Endothelial cell of umbilical vein (primary cell): ENCODE results near the gene REG1A. TPM values are rescaled to one million over a fixed set of nuclear protein-coding genes. Genes with fewer than 3 reads are reported as not detected.

ENCODE experiments used
- BruUV-seq: library from RNA; stranded (reverse); fragments of 400-500 nt; replicated peaks from 2 replicates; lab custom pipeline; 2021; lab: Mats Ljungman, UMichigan
- CTCF ChIA-PET: fragments of 300-600, 350-600 bp; sonication (Branson Sonifier 250); formaldehyde crosslinking; loops from one replicate; lab custom pipeline; 2021; ENCODE audit warnings: antibody characterized with exemption, inconsistent platforms; lab: Charles Lee
- POLR2A ChIA-PET: fragments of 300-600, 350-600 bp; sonication (Branson Sonifier 250); formaldehyde crosslinking; loops from one replicate; lab custom pipeline; 2021; ENCODE audit warnings: antibody characterized with exemption, inconsistent platforms; lab: Charles Lee
- DNase-seq: peaks from one replicate; pipeline ENCODE4 v3.0.0-alpha.2; 2011; ENCODE audit warnings: low read depth, low spot score
- FAIRE-seq: peaks from 2 replicates; lab custom pipeline; 2011; peaks lifted over from hg19 to GRCh38; lab: Jason Lieb, UNC
- H2AFZ ChIP-seq: 2 replicates; pipeline ENCODE4 v1.6.0; 2012; ENCODE audit warnings: low read depth, low read length, control low read depth, inconsistent platforms
- H3K27ac ChIP-seq: 2 replicates; pipeline ENCODE4 v1.5.1; 2011; ENCODE audit warnings: low read depth, mild to moderate bottlenecking, control low read depth, low read length, moderate library complexity; ENCODE audit not compliant: insufficient read depth
- H3K27me3 ChIP-seq, 2 experiments: 2 replicates each; pipeline versions ENCODE4 v1.6.0 to v1.6.1; 2011; ENCODE audit warnings: low read length in 2 of 2, mixed read lengths in 1 of 2; ENCODE audit not compliant: control insufficient read depth in 2 of 2, insufficient read depth in 2 of 2
- H3K36me3 ChIP-seq, 2 experiments: 2 replicates in 1 of 2; 3 replicates in 1 of 2; pipeline ENCODE4 v1.5.1; 2011; ENCODE audit warnings: low read length in 2 of 2, mild to moderate bottlenecking in 1 of 2, moderate library complexity in 1 of 2; ENCODE audit not compliant: control insufficient read depth in 2 of 2, insufficient read depth in 2 of 2; ENCODE audit errors: extremely low read depth in 1 of 2
- H3K4me1 ChIP-seq: 3 replicates; pipeline ENCODE4 v1.5.1; 2011; ENCODE audit warnings: mild to moderate bottlenecking, low read length; ENCODE audit not compliant: control insufficient read depth, insufficient read depth; ENCODE audit errors: extremely low read depth
- H3K4me2 ChIP-seq: 2 replicates; pipeline ENCODE4 v1.6.1; 2011; ENCODE audit warnings: low read length, control low read depth, mixed read lengths; ENCODE audit not compliant: insufficient read depth
- H3K4me3 ChIP-seq, 3 experiments: fragments of 200-600 bp in 1 of 3; sonication (generic), shearing (Covaris generic) in 1 of 3; replicated peaks in 1 of 3; 2 replicates each; pipeline ENCODE4 v1.5.1; 2011 to 2016; ENCODE audit warnings: control low read depth in 3 of 3, low read length in 3 of 3, mild to moderate bottlenecking in 2 of 3, inconsistent platforms in 1 of 3, low read depth in 1 of 3, moderate library complexity in 1 of 3; ENCODE audit not compliant: insufficient read depth in 1 of 3
- H3K79me2 ChIP-seq: 2 replicates; pipeline ENCODE4 v1.6.0; 2012; ENCODE audit warnings: low read length, inconsistent platforms; ENCODE audit not compliant: control insufficient read depth, insufficient read depth
- H3K9ac ChIP-seq: replicated peaks from 2 replicates; pipeline ENCODE3; 2011; ENCODE audit warnings: low read length, control low read depth; ENCODE audit not compliant: insufficient read depth; ENCODE audit errors: extremely low read depth
- H3K9me1 ChIP-seq: replicated peaks from 3 replicates; pipeline ENCODE4 v1.6.0; 2011; ENCODE audit warnings: mild to moderate bottlenecking, low read length; ENCODE audit not compliant: control insufficient read depth, insufficient read depth; ENCODE audit errors: extremely low read depth
- H3K9me3 ChIP-seq: replicated peaks from 2 replicates; pipeline ENCODE4 v1.5.1; 2012; ENCODE audit warnings: low read length, inconsistent platforms; ENCODE audit not compliant: control insufficient read depth, insufficient read depth
- H4K20me1 ChIP-seq: replicated peaks from 2 replicates; pipeline ENCODE3; 2011; ENCODE audit warnings: mild to moderate bottlenecking, low read length; ENCODE audit not compliant: control insufficient read depth, insufficient read depth; ENCODE audit errors: extremely low read depth
- CTCF ChIP-seq, 2 donors: IDR thresholded peaks; 1 replicate in 1 of 2; 2 replicates in 1 of 2; pipeline ENCODE4 v1.5.1; 2011; ENCODE audit warnings: low read length in 2 of 2, mild to moderate bottlenecking in 2 of 2, moderate library complexity in 2 of 2, control low read depth in 1 of 2, inconsistent platforms in 1 of 2, low read depth in 1 of 2; ENCODE audit not compliant: insufficient read depth in 1 of 2; ENCODE audit errors: extremely low read depth in 1 of 2
- EZH2 ChIP-seq: IDR thresholded peaks from 2 replicates; pipeline ENCODE4 v1.6.1; 2012; ENCODE audit warnings: borderline replicate concordance, low read depth, mild to moderate bottlenecking, moderate library complexity, low read length, inconsistent platforms; ENCODE audit not compliant: severe bottlenecking
- FOS ChIP-seq: IDR thresholded peaks from 2 replicates; pipeline ENCODE4 v1.6.1; 2011; ENCODE audit warnings: mild to moderate bottlenecking, low read length, moderate library complexity, borderline replicate concordance; ENCODE audit not compliant: insufficient read depth
- GATA2 ChIP-seq: IDR thresholded peaks from 2 replicates; pipeline ENCODE4 v1.7.0; 2011; ENCODE audit warnings: low read depth, mild to moderate bottlenecking, moderate library complexity, mixed read lengths, low read length; ENCODE audit not compliant: insufficient read length, insufficient read depth
- JUN ChIP-seq: IDR thresholded peaks from 2 replicates; pipeline ENCODE4 v1.6.1; 2011; ENCODE audit warnings: borderline replicate concordance, low read depth; ENCODE audit not compliant: insufficient read length, insufficient read depth
- MAX ChIP-seq: IDR thresholded peaks from 2 replicates; pipeline ENCODE4 v1.6.1; 2011; ENCODE audit not compliant: insufficient read depth, insufficient read length
- MYC ChIP-seq: IDR thresholded peaks from one replicate; pipeline ENCODE4 v1.6.1; 2011; ENCODE audit warnings: mild to moderate bottlenecking, low read depth, low read length
- POLR2A ChIP-seq: IDR thresholded peaks from 2 replicates; pipeline ENCODE4 v1.6.1; 2012; ENCODE audit warnings: low read depth, mild to moderate bottlenecking, control low read depth, low read length
- POLR2AphosphoS5 ChIP-seq: IDR thresholded peaks from 2 replicates; pipeline ENCODE4 v1.6.1; 2012; ENCODE audit warnings: low read depth, mild to moderate bottlenecking, control low read depth, low read length, moderate library complexity; ENCODE audit not compliant: insufficient read depth
- dilution Hi-C: fragments of 300-500 bp; cut with MboI; formaldehyde crosslinking; loops from one replicate; pipeline ENCODE4 v1.15.0; 2019; ENCODE audit warnings: low sequenced_read_pairs; ENCODE audit not compliant: extremely low pct_ligation_motif_present
- intact Hi-C: fragments of 100-400 bp; cut with micrococcal nuclease; formaldehyde crosslinking; loops from one replicate; pipeline ENCODE4 v1.10.0; 2022
- polyA plus RNA-seq, 4 experiments: library from polyadenylated mRNA; depleted of rRNA in 3 of 4; stranded (reverse) in 3 of 4; unstranded in 1 of 4; fragments of >200 nt; gene quantifications; 2 replicates each; pipeline versions ENCODE4 v1.2.1 to v1.2.3, GENCODE V29; 2011 to 2012; ENCODE audit warnings: missing spikeins in 1 of 4
- total RNA-seq: library from RNA; stranded (reverse); gene quantifications from 2 replicates; pipeline ENCODE4 v1.2.3, GENCODE V29; 2021

REG1A gene
- total and polyA plus RNA-seq, 2 donors (not counting 3 experiments of a cell fraction or from before 2014, with no cell fraction given), result not detected

GRCh38 chr2:79084495-79085135, 35.7 kb upstream of the REG1A start:
- ChIA-PET POLR2A (no interaction called here), CTCF (no interaction called here)
- no TSS peak for BruUV-seq
- Histone ChIP-seq H3K4me2 (no peak overlapping the region), H3K36me3 (no peaks in the 10 kb centered on the region), H3K27ac (no peak overlapping the region), H3K4me1 (no peaks in the 10 kb centered on the region), H3K4me3 (no peak overlapping the region), H3K9ac (no peak overlapping the region), H3K9me3 (peaks cover 2% of the 10 kb centered on the region), H3K79me2 (no peaks in the 10 kb centered on the region), H3K9me1 (no peaks in the 10 kb centered on the region), H2AFZ (no peak overlapping the region), H3K27me3 (no peaks in the 10 kb centered on the region), H4K20me1 (no peaks in the 10 kb centered on the region)
- FAIRE-seq, result no peak
- intact Hi-C loops (no loop called here), dilution Hi-C loops (no loop called here)
- TF ChIP-seq EZH2 (no peak), JUN (no peak), POLR2AphosphoS5 (no peak), FOS (no peak), MYC (no peak), CTCF (IDR thresholded peaks at IDR 0.05; ENCODE audit: extremely low read depth in 1 of 2, insufficient read depth in 1 of 2, low read depth in 1 of 2, low read length in 2 of 2) (no peak), POLR2A (no peak), MAX (no peak), GATA2 (no peak)
- no peak for DNase-seq
